Activated T-helper 1 cell treated with Interleukin-2 at 50 U/mL for 16 hours (primary cell): ENCODE data around the gene TMEM184B.

Experiments
- DNase-seq: peaks from one replicate; pipeline ENCODE4 v3.0.0-alpha.2; 2020; ENCODE audit warnings: low read depth

Gene TMEM184B

DNA sequence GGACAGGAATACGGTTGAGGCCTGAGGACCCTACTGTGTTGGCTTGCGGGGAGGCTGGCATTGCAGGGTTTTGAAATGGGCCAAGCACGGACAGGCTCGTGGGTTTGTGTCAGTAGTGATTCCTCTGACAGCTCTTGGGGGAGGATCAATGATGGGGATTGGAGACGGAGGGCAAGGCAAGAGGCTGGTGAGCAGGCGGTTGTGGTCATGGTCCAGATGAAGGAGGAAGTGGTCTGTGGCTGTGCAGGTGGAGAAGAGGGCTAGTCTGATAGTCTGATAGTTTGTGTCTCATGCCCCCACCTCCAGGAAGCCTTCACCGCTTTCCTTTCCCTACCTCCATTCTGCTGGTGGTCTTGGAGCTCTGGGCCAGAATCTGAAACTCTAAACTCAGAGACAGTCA, 68.0 kb downstream of the TMEM184B start:
- no peak for DNase-seq

DNA sequence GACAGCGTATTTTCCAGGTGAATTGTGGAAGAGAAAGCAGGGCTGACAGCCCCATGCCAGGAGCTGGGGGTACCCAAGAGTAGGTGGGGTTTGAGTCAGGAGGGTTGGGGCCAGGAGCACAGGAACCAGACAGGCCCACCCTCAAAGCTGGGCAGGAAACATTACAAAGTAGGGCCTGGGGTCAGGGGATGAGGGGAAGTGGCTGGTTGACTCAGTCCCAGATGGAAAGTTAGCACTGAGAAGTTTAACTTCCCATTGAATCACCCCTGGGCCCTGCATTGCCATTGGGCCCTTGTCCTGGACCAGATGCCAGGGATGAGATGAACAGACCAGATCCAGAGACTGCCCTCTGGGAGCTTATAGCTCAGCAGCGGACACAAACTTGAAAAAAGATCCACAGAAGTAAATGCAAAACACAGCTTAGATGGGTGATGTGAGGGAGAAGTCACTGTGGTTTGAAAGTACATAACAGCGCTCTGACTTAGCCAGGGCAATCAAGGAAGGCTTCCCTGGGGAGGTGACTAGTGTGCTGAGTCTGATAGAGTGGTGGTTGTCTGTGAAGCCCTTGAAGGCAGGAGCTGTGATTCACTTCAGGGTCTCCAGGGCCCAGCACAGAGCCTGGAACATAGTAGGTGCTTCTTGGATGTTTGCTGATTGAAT, 68.8 kb downstream of the TMEM184B start:
- DNase-seq: no peak

DNA sequence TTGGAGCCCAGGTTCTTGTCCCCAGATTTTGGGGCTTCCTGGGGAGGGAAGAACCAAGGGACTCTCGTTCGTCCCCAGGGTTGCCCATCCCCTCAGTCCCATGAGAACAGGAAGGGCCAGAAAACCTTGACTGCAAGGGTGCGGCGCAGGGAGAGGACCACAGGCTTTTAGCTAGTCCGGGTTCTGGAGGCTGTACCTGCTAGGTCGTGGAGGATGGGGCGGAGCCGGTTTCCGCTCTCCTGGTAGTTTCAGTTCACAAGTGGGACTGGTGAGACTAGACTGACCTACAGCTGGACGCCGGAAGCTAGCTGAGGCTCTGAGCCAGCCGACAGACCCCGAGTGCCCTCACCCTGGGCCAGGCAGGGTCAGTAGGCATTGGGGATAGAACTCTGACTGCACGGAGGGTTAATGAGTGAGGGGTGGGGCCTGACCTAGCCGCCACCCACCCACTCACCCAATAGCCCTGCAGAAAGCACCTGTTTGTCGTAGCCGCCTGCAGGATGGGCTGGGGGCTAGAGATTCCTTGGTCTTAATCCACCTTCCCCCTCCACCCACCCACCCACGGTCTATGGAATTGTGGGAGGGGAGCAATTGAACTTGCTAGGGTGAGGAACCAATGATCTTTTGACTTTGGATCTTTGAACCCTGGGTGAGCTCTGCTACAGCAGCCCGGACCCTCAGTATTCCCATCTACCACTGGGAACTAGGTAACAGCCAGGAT, 69.6 kb downstream of the TMEM184B start:
- DNase-seq: no peak

DNA sequence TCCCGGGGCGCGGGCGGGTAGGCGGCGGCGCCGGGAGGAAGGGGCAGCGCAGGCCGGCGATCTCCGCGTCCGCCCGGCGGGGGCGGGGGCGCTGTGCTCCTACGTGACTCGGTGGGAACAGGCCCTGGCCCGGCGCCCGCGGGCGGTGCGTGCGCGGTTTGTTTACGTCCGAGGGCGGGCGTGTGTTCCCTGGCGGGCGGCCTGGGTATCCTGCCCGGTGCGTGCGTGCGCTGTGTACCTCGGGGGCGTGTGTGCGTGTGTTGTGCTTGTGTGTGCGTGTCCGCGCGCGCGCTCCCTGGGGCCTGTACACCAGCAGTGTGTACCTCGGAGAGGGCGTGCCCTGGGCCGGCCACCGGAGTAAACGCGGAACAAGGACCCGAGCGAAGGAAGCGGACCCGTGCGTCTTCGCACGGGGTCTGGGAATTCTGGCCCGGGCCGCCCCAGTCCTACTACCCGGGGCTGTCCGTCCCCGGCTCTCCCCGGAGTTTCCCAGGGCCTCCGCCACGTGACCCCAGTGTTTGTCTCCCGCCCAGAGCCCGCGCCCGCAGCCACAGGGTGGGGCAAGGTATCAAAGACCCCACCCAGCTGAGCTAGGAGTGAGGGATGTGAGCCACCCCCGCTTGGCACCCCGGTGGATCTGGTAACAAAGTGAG, 70.2 kb downstream of the TMEM184B start:
- DNase-seq: peak; percentile 41

- DNase-seq: peak; percentile 74
Measured at GRCh38 chr22:38201711-38202436, 70.9 kb downstream of the TMEM184B start, which contains the start of gene MAFF. Gene MAFF, plus strand, starts transcription at chr22:38201994. Its CDS starts 11,860 bp downstream, at chr22:38213854.

- no peak for DNase-seq
Measured at GRCh38 chr22:38201371-38201710, 71.5 kb downstream of the TMEM184B start.

DNA sequence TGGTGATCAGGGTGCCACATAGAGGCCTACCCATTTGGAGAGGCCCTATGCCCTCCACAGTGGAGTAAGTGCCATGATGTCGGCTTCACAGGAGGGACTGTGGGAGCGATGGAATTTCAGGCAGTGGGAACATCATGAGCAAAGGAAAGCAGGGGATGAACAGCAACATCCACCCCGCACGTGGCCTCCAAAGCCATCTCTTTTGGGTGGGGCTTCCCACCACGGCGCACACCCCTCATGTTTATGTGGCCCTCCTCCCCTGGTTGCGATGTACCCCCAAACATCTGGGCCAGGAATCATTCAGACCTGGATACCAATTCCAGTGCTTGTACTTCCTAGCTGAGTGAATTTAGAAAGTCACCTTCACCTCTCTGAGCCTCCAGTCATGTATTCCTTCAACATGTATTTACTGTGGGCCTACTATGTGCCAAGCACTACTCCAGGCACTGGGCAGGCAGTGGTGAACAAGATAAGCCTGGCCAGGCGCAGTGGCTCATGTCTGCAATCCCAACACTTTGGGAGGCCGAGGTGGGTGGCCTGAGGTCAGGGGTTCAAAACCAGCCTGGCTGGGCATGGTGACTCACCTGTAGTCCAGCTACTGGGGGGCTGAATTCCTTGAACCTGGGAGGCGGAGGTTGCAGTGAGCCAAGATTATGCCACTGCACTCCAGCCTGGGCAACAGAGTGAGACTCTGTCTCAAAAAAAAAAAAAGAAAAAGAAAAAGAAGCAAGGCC, 72.8 kb downstream of the TMEM184B start:
- no peak for DNase-seq

- no peak for DNase-seq
Measured at GRCh38 chr22:38196791-38197419, 75.9 kb downstream of the TMEM184B start.

GRCh38 chr22:38193580-38193979, 79.2 kb downstream of the TMEM184B start:
- no peak for DNase-seq

- DNase-seq: no peak
Measured at GRCh38 chr22:38192475-38192863, 80.3 kb downstream of the TMEM184B start.

GRCh38 chr22:38191731-38192474, 80.9 kb downstream of the TMEM184B start:
- DNase-seq: no peak

GRCh38 chr22:38191055-38191454, 81.8 kb downstream of the TMEM184B start:
- no peak for DNase-seq

DNA sequence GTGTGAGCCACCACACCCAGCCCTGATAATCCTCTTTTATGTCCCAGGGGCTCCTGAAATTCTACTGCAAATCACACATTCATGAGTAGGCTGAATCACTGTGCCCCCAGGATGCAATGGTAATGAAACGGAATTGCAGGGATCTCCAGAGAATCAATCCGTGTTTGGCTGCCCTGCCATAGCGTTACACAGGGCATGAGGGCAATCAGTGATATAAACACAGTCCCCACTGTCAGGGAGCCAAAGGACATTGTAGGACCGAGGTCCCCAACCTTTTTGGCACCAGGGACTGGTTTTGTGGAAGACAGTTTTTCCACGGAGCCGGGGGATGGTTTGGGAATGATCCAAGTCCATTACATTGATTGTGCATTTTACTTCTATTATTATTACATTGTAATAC, 82.2 kb downstream of the TMEM184B start:
- DNase-seq: no peak

DNA sequence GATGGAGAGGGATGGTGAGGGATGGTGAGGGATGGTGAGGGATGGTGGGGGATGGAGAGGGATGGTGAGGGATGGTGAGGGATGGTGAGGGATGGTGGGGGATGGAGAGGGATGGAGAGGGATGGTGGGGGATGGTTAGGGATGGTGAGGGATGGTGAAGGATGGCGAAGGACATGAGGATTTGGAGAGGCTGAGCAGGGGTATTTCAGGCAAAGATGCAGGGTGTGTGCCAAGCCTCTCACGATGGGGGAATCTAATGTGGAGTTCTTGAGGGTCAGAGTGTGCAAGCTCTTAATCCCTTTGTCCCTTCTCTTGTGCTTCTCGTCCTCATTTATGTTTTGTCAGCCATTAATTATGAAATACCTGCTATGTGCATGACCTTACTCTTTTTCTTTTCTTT, 83.7 kb downstream of the TMEM184B start:
- no peak for DNase-seq

DNA sequence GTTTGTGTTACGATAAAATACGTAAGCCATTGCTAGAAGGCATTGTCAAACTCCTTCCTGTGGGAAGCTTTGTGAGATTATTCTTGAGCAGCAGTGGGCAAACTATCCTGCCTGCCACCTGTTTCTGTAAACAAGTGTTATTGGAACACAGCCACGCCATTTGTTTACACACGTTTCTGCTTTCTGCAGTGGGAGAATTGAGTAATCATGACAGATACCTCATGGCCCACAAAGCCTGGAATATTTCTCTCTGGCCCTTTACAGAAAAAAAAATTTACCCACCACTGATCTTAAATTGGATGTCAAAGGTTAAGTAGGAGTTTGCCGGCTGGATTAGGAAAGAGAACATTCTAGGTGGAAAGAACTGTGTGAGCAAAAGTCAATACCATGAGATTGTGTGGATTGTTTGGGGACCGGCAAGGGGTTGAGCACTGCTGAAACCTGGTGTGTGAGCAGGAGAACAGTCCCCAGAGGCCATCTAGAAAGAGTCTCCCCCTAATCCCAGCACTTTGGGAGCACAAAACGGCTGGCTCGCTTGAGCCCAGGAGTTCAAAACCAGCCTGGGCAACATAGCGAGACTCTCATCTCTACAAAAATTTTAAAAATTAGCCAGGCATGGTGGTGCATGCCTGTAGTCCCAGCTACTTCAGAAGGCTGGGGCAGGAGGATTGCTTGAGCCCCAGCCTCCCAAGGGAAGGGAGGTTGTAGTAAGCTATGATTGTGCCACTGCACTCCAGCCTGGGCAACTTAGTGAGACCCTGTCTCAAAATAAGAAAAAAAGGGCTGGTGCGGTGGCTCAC, 85.2 kb downstream of the TMEM184B start:
- DNase-seq: no peak

DNA sequence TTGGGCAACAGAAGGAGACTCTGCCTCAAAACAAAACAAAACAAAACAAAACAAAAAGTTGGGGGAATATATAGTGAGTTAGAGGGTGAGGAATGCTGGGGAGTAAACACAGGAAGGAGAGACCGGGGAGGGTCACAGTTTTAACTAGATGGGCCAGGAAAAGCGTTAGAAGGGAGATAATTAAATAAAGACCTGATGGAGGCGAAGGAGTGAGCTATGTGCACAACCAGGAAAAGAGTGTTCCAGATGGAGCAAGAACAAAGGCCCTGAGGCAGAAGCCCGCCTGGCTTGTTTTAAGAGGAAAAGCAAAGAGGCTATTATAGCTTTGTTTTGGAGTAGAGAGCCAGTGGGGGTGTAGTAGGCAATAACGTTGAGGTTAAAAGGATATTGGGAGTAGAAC, 86.4 kb downstream of the TMEM184B start:
- no peak for DNase-seq

GRCh38 chr22:38184788-38185187, 88.0 kb downstream of the TMEM184B start:
- no peak for DNase-seq

GRCh38 chr22:38181453-38182200, 91.2 kb downstream of the TMEM184B start, which contains the start of gene PLA2G6:
Gene PLA2G6, minus strand, starts transcription at chr22:38181830. Its CDS starts 12,404 bp downstream, at chr22:38169426.
- DNase-seq: peak; percentile 93

- DNase-seq: peak; percentile 13
Measured at GRCh38 chr22:38180841-38181452, 91.9 kb downstream of the TMEM184B start.
